K562 (cell line): ENCODE data around the gene VWA5B1. TPM values are rescaled to one million over a fixed set of nuclear protein-coding genes. Genes with fewer than 3 reads are reported as not detected.

Source experiments
- CBX2 ChIP-seq: fragments of 200-600 bp; sonication (generic); IDR thresholded peaks from one replicate; pipeline ENCODE4 v1.6.1; 2012; ENCODE audit warnings: mild to moderate bottlenecking, low read length, inconsistent platforms; ENCODE audit not compliant: insufficient read depth, poor library complexity, severe bottlenecking
- CHD7 ChIP-seq: fragments of 200-600 bp; sonication (generic); IDR thresholded peaks from one replicate; pipeline ENCODE4 v1.6.1; 2012; ENCODE audit warnings: mild to moderate bottlenecking, low read depth, low read length, inconsistent platforms
- NFIX ChIP-seq: fragments of 250-450 bp; sonication (Bioruptor Pico); IDR thresholded peaks from 2 replicates; pipeline ENCODE4 v1.4.0; 2020; ENCODE audit warnings: low read depth, mild to moderate bottlenecking, moderate library complexity
- polyA plus RNA-seq, 8 experiments: library from polyadenylated mRNA; depleted of rRNA in 4 of 8; stranded (reverse) in 5 of 8; unstranded in 3 of 8; fragments of >200 nt; fragmentation: Nextera tagmentation in 2 of 8; fragmentation: Illumina TruSeq in 1 of 8; extraction: Ambion mirVana in 2 of 8; extraction: Trizol in 1 of 8; gene quantifications; 2 replicates each; pipeline versions ENCODE4 v1.2.1 to v1.2.3, GENCODE V29; 2011 to 2014; ENCODE audit warnings: inconsistent platforms in 1 of 8, missing spikeins in 1 of 8
- total RNA-seq, 7 experiments: library from RNA; depleted of rRNA in 6 of 7; stranded (reverse); fragments of >200 nt in 6 of 7; fragmentation: Illumina TruSeq in 2 of 7; extraction: Trizol in 2 of 7; gene quantifications; 2 replicates each; pipeline versions ENCODE4 v1.2.1 to v1.2.3, GENCODE V29; 2011 to 2021; ENCODE audit warnings: low replicate concordance in 1 of 7

Gene VWA5B1
- total and polyA plus RNA-seq, 9 of the 15 experiments (the other 6 are each of a cell fraction or from before 2014, with no cell fraction given) = not detected

- TF ChIP-seq CHD7 (no peak), NFIX (no peak), CBX2 (no peak)
Measured at GRCh38 chr1:20349561-20349960, 58.9 kb downstream of the VWA5B1 start (continued).
